Kidney tubule cell (primary cell): Measurements from ENCODE around the gene GJB2.
A peak's percentile ranks its signal among the peaks of the same experiment; 100 is the strongest.
"Not testable (repeated sequence)": the region's sequence is repeated elsewhere in the genome, so short reads cannot be mapped to it uniquely, and the experiment has no call there.

Experiments used
- DNase-seq: peaks from one replicate; pipeline ENCODE4 v3.0.0-alpha.2; 2018; ENCODE audit warnings: low spot score

Gene GJB2

DNA sequence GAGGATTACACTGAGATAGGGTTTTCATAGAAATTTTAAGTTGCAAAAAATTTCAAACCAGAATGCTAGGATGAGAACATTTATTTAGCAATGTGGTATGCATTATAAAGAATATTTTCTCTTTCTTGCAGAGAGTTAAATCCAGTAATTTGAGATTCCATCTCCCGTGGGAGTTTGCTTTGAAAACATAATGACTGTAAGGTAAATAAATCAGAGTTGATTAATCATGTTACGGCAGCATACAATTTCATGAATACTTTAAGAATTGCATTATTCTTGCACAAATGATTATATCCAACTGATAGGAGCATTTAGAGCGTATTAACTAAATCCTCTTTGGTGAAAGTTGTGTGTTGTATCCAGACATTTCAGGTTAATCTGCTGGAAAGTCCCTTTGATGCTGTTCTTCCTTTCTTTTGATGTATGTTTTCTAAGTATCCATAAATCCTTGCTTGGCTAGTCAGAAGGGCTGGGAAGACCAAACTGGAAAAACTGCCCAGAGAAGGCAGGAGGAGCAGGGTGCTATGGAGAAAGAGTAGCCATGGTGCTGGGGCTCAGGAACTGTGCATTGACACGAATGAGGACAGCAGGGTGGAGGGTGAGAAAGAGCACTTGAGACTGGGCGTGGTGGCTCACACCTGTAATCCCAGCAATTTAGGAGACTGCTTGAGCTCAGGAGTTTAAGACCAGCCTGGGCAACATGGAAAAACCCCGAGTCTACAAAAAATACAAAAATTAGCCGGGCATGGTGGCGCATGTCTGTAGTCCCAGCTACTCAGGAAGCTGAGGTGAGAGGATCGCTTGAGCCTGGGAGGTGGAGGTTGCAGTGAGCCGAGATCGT, 27.1 kb downstream of the GJB2 start:
- DNase-seq, result no peak

DNA sequence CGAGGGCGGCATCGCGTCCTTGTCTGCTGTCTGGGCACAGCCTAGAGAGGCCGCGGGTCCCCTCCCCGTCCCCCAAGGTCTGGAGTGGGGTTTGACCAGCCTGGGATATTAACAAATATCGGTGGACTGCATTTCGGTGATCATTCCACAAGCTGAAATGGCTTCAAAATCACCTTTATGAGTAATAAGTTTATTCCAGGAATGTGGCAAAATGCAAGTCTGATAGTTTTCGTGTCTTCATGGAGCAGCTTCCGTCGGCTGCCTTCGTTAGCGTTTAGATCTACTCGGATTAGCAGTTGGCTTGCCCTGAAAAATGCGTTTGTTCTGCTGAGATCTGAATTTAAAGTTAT, 30.8 kb downstream of the GJB2 start:
- no peak for DNase-seq

DNA sequence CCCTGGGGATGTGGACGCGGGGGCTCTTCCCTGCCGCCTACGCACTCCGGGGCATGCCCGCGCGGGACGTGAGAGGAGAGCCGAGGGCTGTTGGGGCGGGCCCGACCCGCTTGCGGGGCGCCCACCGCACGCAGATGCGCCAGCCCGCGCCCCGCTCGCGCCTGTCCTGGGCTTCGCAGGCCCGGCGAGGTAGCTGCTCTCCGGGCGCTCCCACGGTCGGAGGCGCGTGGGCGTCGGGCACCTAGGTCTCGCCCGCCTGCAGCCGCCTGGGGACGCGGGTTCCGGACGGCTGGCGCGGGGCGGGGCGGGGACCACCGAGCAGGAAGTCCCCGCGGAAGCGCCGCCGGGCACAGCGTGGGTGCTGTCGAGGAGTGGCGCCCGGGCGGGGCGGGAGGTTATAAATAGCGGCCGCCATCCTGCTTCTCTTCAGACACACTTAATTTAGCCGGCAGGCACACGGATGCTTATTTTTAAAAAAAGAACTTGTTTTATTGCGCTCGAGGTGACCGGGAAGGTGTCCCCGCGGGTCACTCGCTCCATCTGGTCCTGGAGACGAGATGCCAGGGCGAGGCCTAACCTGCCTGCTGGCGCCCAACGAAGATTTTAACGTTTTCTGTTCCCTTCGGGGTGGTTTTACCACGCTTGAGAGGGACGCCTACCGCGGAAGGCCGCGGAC, 31.3 kb downstream of the GJB2 start:
- DNase-seq, result no peak

DNA sequence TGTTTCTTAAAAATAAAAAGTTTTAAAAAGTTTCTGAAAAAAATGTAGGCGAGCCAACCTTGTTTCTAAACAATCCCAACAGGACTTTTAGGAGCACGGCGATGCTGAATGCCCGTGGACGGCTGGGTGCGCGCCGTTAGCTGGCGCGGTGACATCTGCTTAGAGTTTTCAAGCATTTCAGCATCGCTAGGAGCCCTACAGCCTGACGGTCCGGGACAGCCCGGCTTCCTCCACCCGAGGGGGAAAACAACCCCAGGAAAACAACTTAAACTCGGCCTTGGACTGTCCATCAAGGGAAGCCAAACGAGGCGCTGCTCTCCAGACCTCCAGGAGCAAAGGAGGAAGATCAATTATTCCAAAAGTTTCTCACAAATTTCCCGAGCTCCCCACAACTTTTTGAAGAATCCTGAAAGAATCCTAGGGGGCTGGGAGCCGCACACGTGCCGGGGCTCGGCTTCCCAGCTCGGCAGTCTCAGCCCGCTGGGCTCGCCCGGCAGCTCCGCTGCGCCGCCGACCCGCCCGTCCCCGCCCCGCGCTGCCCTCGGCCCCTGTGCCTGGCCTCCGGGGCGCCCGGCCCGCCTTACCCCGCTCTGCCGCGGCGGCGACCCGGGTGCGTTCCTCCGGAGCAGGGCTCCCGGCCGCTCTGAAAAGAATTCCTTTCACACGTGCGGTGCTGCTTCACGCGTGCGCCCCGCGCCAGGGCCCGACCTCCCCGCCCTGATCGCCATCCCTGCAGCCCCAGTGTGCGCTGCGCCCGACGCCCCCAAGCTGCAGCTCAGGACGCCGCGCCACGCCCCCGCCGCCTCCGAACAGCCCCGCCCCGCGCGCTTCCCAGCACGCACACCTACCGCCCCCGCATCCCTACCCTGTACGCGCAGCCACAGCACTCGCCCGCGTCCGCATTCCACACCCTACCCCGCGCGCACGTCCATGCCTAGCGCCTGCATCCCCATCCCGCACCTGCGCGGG, 32.1 kb downstream of the GJB2 start, which contains the start of gene GJA3:
TSS of gene GJA3 (minus strand) at position 747 of the 969 bp plus-strand sequence. CDS start 17,764 bp downstream, outside the sequence.
- DNase-seq, result peak; percentile 18

DNA sequence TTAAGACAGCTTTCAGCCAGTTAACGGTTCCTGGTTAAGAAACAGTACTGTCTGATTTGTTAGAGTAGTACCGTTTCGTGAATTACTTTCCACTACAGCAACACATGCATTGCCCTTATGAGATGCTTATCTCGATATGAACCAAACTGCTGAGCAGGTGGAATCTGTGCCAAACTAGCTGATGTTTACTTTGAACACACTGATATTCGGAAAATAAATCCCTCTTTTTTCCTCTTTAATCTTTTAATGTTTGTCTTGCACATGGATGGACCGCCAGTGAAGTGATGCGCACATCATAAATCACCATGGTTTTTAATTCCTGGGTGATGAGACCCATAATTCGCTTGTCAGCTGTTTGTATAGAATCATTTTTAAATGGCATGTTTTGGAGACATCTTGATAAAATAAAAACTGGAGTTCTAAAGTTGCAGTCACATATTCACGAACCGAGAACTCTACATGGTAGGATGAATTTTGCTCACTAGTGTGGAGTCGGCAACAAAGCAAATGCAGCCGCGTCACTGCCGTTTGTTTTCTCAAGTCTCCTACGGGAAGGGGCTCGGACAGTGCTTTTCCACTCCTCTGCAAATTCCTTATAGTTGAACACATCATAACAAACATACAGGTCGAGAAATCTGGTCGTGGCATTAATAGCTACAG, 33.0 kb downstream of the GJB2 start:
- no peak for DNase-seq

DNA sequence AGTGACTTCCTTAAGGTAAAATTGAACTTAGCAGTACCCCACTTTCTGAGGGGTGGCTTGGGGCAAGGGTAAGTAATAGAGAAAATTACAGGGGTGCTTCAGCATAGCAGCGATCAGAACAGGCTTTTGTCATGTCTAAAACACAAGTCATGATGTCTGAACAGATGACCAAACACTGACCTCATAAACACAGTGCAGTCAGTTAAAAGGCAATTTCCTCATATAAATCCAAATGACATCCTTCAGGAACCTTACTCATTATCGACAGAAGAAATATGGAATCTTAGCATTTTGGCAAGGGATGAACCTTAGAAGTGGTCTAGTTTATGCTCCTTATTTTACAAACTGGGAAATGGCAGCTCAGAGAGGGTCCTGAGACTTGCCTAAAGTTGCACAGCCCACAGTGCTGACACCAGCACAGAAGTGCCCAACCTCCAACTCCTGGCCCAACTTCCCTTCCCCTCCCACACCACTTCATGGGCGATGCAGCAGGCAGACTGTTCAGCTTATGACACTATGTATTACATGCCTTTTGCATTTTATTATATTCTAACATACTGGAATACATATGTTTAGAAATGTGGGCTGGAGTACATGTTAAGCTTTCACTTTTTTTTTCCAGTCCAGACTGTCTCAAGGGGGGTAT, 35.5 kb downstream of the GJB2 start:
- no peak for DNase-seq

DNA sequence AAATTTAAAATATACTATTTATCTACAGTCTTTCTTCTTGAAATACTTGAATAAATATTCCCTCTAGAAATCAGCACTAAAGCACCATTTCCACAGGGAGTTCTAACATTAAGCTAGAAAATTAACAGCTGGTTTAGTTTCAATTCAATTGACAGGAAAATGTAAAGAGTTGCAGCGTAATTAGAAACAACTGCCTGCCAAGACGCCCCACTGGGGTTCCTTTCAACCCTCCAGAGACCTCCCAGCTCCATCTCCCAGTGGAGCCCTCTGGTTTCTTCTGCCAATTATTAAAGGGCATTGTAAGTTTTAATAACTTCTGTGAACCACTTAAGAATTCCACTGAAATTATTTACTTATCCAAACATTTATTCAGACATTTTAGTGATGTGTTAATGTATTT, 36.0 kb downstream of the GJB2 start:
- no peak for DNase-seq

DNA sequence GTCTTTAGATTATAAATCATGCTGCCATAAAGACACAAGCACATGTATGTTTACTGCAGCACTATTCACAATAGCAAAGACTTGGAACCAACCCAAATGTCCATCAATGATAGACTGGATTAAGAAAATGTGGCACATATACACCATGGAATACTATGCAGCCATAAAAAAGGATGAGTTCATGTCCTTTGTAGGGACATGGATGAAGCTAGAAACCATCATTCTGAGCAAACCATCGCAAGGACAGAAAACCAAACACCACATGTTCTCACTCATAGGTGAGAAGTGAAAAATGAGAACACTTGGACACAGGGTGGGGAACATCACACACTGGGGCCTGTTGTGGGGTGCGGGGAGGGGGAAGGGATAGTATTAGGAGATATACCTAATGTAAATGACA, 39.4 kb downstream of the GJB2 start:
- not testable (repeated sequence) for DNase-seq

DNA sequence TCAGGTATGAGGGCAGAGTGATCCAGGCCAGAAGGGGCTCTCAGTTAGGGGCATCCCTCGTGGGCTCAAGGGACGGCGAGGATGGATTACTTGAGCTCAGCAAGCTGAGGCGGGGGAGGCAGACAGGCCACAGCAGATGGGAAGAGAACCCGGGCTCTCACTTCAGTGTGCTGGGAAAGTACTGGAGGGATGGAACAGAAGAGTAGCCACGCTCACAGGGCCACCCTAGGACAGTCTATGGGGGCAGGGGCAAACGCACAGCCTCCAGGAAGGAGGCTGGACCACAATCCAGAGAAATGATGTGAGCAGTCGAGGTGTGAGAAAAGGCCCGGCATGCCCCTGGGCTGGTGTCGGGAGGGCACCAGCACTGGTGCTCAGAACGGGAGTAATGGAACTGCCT, 41.1 kb downstream of the GJB2 start:
- DNase-seq, result no peak

DNA sequence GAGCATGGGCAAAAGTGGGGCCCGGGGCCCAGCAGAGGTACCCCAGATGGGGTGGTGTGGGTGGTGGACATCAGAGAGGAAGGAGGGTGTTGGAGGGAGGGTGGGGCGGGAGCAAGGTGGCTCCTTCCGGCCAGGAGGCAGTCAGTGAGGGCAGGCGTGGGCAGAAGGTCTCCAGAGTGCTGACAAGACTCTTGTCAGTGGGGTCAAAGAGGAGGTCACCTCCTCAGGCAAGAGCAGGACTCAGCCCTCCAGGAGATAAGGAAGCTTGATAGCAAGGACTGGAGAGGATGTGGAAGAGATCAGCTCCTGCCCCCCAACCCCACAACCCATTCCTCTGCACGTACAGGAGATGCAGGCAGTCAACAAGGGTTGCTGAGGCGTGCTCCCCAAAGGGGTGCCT, 41.7 kb downstream of the GJB2 start:
- no peak for DNase-seq

DNA sequence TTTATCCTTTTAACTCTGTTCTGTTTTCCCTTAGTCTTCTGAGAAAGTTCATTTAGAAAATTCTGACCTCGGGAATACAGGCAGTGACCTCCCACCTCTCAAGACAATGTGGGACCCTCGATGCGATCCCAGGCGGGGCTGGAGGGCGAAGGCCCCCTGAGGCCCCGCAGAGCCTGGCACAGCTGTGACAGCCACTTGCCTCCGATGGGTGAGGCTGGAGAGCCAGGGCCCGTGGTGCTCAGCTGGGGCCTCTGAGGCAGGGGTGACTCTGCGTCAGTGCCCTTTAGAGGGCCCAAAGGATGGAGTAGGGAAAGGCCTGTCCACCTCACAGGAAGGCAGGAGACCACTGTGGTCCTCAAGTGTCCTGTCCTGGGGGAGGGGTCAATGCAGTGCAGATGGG, 42.2 kb downstream of the GJB2 start:
- no peak for DNase-seq

DNA sequence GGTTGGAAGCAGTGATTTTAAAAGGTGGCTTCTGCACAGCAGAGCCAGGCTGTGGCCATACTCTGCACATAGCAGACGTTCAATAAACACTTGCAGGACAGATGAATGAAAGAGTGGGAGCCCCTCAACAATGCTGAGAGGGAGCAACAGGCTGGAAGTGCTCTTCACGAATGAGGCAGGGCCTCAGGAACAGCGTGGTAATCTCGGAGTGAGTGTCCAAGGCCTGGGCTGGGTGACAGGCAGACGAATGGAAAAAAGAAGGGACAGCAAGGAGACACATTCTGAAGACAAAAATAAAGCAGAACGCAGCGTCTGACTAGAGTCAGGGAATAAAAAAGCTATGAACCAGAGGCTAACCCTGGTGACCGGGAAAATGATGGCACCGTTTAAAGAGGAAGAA, 43.0 kb downstream of the GJB2 start:
- no peak for DNase-seq

DNA sequence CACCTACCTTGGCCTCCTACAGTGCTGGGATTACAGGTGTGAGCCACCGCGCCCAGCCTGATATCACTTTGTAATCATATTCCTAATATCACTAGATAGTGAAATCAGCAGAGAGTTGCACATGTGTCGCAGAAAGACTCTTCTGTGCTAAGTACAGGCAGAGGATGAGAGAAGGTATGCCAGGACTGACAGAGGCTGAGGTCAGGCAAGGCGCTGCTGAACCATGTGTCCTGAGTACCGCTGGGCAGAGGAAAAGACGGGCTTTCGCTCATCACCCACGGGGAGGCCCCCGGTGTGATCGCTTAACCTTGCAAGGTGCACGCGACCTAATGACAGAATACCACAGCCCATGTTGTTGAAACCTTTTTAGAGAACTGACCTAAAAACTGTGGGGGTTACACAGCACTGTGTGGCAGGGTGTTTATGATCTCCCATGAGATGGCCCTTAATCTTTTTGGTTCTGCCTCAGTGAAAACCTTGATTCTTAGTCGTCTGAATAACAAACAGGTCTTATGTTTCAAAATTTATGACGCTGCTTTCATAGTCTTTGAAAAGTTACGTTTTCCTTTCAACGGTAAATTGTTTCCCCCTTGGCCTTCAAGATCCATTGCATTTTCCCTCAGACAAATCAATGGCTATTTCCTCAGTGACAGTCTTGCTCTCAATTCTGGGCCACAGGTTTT, 44.1 kb downstream of the GJB2 start:
- no peak for DNase-seq

DNA sequence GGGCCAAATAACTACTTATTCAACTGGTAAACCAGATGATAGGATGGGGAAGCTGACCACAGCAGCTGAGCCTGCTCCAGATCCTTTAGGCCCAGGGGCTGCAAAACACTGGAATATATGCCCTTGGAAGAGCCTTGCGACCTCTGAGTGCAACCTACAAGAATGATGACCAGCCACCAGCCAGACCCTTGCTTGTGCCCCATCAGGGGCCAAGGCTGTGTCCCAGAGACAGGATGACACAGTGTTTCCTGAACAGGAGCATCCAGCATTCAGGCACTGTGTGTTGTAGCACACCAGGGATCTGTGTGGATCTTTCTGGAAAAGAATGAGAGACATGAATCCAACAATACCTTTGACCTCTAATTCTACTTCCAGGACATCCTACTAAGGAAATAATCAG, 46.4 kb downstream of the GJB2 start:
- no peak for DNase-seq

DNA sequence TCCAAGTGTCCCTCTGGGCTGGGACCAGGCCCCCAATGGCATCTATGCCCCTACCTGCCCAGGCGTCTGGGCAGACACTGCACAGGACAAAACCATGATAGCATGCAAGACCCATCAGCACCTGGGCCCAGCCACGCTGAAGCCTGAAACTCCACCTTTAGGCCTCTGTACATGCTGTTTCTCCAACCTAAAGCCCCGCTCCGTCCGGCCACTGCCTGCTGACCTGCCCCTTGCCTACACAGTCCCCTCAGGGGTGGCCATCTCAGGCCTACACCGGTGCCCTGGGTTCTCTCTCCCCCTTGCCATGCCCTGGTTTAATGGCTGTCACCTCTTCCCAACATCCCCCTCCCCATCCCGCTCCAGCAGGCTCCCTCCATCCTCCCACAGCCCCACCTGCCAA, 47.2 kb downstream of the GJB2 start:
- DNase-seq, result no peak

DNA sequence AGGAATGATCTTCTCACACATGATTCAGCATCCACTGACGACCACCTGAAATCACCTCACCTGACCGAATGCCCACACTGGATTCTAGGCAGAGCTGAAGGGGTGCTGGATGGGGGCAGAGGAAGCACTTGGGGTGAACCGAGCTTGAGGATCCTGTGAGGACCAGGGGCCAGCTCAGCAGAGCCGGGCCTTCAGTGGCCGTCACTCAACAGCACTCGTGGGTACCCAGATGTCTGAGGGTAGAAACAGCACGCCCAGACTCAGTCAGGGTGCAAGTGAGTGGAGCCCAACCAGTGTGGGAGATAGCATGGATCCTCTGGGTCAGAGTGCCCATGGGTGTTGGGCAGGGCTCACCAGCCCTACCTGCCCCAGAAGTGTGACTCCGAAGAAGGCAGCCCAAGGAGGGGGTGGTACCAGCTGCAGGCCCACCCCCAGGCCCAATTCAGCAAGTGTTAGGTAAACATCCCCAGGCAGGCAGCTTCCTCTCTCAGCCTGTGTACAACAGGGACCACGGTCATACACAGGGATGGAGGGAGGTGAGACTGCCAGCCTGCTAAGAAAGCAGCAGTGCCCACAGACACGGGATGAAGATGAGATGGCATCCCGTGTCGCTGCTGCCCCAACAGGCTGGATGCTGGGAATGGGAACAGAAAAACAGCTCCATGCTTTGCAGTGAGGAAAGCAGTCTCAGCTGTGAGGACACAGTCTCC, 48.4 kb downstream of the GJB2 start:
- no peak for DNase-seq

DNA sequence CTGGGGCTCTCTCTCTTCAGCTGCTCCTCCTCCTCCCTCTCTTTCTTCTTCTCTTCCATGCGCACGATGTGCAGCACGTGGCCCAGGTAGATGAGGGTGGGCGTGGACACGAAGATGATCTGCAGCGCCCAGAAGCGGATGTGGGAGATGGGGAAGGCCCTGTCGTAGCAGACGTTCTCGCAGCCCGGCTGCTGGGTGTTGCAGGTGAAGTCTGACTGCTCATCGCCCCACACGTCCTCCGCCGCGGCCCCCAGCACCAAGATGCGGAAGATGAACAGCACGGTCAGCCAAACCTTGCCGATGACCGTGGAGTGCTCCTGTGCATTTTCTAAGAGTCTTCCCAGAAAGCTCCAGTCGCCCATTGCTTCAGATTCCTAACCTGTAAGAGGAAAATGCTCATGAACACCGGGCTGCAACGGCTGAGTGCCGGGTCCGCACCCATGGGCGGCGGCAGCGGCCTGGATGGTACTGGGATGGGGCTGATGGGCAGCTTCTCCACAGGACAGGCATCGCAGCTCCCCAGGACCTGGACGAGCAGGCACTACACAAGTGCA, 49.7 kb downstream of the GJB2 start:
- no peak for DNase-seq

DNA sequence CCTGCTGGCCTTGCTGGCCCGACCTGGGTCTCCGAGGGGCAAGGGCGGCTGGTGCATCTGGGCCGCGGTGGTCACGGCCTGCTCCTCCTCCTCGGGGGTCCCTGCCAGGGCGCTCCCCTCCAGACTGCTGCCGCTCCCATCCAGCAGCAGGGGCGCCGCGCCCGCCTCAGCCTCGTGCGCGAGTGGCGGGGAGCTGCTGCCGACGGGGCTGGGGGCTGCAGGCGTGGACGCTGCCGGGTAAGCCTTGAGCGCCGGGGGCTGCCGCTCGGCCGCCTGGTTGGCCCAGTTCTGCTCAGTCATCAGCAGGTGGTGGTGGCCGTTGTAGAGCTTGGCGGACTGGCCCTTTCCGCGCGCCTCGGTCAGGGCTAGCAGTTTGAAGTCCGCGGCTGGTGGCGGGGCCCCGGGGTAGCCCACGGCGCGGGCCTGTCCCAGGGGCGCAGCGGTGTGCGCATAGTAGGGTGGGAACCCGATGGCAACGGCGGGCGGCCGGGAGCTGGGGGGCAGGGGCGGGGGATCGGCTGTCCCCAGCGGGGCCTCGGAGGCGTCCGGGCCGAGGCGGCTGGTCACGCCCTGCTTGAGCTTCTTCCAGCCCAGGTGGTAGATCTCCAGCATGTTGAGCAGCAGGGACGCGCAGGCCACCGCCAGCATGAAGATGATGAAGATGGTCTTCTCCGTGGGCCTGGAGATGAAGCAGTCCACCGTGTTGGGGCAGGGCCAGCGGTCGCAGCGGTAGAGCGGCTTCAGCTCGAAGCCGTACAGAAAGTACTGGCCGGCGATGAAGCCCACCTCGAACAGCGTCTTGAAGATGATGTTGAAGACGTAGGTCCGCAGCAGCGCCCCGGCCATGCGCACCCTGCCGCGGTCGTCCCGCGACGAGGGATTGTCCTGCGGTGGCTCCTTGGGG, 50.5 kb downstream of the GJB2 start:
- DNase-seq, result no peak
